GM12892 (cell line): ENCODE measurements around the gene ALDH3B1.

ENCODE experiments used
- POLR2A ChIP-seq: IDR thresholded peaks from 2 replicates; pipeline ENCODE4 v1.6.1; 2011; ENCODE audit warnings: low read depth, low read length, control low read depth
- POLR2AphosphoS5 ChIP-seq: IDR thresholded peaks from 2 replicates; pipeline ENCODE4 v1.6.1; 2011; ENCODE audit warnings: low read depth, low read length, control low read depth

DNA sequence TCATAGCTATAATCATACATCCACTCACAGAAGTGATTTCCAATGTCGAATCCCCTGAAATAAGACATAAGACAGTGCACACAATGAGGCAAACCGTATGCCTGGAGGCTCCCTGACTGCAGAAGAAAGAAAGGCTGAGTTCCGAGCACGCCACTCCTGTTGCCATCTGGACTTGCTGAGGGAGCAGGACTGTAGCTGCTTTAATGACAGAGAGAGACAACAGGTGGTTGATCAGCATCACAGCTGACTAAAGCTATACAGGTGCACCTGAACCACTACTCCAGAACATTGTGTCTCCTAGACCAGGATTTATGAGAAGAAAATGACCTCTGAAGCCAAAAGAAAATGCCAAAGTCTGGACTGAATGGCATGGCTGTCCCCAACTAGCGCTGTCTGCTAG lies 55.7 kb downstream of the ALDH3B1 start:
- no peak for TF ChIP-seq POLR2AphosphoS5
- no peak for TF ChIP-seq POLR2A
